MV-4-11 (cell line): ENCODE measurements around the gene MEDAG.

Experiments
- DNase-seq: peaks from one replicate; lab custom pipeline; 2025; lab: John Stamatoyannopoulos, UW

The MEDAG gene

GRCh38 chr13:30872685-30873461 is 33.2 kb upstream of the MEDAG start:
- DNase-seq: peak; percentile 67

DNA sequence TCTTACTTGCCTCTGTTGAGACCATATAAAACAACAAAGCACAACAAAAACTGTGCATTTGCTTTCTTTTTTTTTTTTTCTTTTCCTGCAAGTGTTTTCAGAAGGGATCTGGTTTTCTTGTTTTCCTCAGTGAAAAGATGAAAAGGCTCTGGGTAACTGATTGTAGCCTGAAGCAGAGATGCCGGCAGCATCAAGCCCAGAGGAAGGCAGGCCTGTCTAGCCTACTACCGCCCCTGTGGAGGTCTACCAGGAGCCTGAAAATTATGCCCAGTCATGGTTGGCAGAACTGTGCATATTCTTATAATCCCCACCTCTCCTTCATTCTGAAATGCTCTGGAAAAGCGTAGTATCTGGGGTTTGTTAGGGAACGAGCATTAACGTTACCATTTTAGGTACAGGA is 32.6 kb upstream of the MEDAG start:
- no peak for DNase-seq

DNA sequence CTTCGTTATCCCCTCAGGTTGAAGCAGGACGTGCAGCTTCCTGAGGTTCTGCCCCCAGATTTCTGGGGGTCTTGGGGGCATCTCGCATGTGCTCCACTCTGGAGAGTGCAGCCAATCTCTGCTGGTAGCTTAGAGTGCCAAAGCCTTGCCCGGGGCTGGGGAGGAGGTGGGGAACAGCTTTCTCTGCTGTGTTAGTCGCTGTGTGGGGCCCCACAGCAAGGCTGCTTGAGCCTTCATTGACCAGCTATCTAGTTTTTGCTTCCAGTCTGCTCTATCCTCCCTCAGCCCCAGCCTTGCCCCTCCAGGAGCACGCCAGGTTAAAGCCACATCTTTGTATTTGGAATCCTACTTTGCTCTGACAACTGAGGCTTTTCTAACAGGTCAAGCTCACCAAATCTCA is 32.0 kb upstream of the MEDAG start:
- no peak for DNase-seq

DNA sequence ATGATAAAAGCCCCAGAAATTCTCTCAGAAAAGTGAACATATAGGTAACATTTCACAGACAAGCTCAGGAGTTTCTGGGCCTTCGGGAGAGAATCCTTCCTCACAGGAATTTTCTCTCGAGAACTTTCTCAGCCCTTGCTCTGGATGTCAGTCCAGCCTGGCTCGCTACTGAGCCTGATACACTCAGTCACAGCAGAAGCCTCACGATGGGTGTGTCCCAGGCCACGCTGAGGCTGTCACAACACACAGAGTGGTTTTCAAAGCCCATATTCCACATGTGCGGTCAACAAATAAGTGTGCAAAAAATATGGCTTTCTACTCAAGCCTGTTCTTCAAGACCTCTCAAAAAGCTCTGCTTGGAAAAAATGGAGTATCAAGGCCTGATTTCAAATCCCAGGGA is 31.5 kb upstream of the MEDAG start:
- no peak for DNase-seq

- DNase-seq: no peak
Measured at GRCh38 chr13:30877335-30877734, 28.7 kb upstream of the MEDAG start.

GRCh38 chr13:30880151-30880855 is 25.8 kb upstream of the MEDAG start:
- no peak for DNase-seq

GRCh38 chr13:30880856-30881155 is 25.3 kb upstream of the MEDAG start:
- no peak for DNase-seq

GRCh38 chr13:30881191-30881651 is 24.9 kb upstream of the MEDAG start:
- no peak for DNase-seq

DNA sequence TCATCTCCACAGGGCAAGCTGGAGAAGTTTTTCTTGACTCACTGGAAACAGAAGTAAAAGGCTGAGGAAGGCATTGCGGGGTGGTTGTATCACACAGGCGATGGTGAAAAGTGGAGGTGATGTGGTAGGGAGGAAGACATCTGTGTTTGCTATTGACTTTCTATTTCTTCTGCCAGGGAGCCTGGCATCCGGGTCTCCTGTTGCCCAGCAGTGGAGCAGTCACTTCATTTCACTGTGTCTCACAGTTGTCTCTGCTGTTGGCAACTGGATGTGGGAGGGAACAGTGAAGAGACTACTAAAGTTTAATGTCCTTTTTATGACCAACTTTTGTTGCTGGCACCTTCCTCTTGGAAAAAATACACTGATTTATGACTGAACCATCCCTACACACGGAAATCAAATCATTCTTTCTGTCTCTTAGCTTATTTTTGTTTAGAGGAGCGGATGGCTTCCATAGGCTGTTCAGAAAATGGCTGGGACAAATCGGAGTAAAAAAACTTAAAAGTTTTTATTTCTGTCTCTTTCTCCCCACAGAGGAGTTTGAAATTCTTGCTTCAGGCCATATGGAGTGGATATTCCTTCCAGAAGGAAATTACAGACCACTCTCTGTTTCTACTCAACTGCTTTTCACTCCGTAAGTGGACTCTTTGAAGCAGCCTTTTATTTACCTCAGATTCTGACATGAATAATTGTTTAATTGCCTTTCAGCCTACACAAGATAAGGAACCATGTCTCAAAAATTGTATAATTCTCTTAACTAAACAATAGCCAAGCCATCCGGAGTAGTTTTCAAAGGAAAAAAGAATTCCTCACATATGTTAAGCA is 23.8 kb upstream of the MEDAG start:
- DNase-seq: no peak

DNA sequence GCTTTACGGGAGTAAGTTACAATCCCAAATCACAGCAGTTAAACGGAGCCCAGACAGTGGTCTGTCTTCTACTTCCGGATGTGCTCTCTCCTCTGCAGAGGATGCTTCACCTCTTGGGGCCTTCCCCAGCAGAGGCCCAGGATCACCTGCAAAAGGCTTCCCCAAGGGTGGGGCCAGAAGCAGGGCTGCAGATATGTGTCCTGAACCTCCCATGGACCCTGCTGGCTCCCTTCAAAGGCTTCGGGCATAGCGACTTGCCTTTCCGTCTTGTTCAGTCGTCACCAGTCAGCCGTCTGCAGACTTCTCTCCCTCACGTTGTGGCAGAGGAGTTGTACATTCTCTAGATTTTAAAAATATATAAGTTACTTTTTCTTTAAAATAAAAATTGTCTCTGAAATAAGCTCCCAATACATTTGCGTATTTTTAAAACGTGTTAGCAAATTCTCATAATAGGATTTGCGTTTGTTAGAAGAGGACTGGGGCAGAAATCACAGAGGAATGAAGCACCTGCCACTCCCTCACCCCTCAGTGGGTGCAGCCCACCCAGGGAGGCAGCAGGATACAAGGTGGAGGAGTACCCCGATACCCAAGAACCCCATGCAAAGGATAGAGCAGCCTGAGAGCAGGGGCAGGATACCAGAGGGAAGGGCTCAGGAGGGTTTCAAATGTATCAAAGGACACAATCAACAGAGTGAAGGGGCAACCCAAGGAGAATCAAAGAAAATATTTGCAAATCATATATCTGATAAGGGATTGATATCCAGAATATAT is 22.9 kb upstream of the MEDAG start:
- no peak for DNase-seq

DNA sequence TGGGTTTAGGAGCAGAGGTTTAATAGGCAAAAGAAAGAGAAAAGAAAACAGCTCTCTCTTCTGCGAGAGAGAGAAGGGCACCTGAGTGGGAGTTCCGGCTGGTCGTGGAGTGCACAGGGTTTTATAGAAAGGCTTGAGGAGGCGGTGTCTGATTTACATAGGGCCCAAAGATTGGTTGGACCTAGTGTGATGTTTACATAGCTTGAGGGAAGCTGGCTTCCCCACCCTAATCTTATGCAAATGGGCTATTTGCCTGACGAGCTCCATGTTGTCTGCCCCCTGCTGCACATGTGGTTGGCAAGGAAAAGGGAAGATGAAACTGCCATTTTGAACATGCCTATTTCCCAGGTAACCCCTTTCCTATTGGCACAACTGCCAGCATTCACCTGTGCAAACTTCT is 21.5 kb upstream of the MEDAG start:
- no peak for DNase-seq

DNA sequence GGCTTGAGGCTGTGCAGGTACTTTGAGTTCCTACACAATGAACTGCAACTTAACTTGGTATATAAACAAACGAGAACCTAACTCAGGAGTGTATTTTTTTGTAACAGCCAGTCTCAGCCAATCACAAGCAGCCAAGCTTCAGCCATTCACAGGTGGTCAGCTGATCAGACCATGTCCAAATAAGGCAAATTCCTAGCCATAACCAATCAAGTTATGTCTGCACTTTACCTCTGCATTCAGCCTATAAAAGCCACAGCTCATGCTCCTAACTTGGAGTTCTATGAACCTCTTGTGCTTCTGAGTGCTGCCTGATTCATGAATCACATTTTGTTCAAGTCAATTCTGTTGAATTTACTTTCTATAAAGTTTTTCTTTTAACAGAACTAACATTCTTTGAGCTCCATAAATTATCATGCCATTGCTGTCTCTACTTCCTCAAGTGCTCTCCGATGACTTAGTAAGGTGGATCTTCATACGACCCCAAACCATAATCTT is 16.8 kb upstream of the MEDAG start:
- DNase-seq: no peak

GRCh38 chr13:30892966-30893365 is 13.1 kb upstream of the MEDAG start:
- DNase-seq: no peak

- no peak for DNase-seq
Measured at GRCh38 chr13:30895773-30896172, 10.3 kb upstream of the MEDAG start.

- no peak for DNase-seq
Measured at GRCh38 chr13:30898070-30898469, 8.0 kb upstream of the MEDAG start.

DNA sequence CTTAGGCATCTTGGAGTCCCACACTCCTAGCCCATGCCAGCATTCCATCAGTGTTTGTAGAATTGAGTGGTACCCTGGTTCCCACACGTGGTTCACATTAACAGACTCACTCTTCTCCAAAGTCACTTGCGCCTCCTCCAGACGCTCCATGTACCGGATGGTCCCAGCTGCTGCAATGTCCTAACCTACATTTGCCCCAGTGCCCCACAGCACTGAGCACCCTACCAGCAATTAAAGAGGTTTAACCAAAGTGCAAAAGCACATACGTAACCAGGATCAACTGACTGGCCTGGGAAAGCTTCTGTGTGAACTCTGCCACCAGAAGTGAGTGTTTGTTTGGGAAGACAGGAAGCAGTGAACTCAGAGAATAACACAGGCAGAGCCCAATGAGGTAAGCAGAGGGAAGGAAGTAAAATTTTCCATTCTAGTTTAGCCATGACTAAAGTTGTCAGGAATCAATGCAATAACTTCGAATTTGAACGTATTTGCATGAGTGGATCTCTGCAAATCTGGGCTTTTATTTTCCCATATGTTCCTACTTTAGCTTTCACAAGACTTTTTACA is 7.3 kb upstream of the MEDAG start:
- peak; percentile 7 for DNase-seq

- no peak for DNase-seq
Measured at GRCh38 chr13:30900436-30900835, 5.6 kb upstream of the MEDAG start.

- no peak for DNase-seq
Measured at GRCh38 chr13:30900952-30901749, 4.9 kb upstream of the MEDAG start.

DNA sequence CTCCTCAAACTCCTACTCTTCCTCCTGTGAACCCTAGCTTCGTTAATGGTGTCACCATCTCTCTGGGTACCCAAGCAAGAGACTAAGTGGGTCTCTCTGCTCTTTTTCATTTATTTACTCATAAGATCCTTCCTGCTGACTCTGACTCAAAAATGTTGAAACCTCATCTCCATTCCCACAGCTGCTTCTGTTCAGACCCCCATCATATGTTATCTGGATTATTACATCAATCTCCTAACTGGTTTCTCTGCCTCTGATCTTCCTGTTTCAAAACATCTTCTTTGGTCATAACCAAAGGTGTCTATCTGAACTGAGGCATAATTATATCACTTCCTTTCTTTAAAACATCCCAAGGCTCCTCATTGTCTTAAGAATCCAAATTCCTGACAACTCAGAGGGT is 2.0 kb upstream of the MEDAG start:
- no peak for DNase-seq

DNA sequence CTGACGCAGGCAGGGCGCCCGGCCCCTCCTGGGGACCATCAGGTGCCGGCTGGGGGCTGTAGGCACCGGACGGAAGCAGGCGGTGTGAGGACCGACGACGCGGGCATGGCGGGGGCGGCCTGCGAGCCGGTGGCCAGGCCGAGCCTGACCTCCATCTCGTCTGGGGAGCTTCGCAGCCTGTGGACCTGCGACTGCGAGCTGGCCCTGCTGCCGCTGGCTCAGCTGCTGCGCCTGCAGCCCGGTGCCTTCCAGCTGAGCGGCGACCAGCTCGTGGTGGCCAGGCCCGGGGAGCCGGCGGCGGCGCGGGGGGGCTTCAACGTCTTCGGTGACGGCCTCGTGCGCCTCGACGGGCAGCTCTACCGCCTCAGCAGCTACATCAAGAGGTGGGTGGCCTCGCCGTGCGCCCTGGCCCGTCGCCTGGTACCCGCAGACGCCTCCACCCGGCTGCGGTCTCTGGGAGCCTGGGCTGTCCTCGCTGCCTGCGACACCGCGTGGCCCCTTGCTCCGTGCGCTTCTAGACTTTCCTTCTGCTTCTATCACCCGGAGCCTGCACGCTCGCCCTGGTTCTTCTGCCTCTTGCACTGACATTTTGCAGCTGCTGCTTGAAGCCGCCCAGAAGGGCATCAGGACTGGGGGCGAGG is 460 bp downstream of the MEDAG start:
- no peak for DNase-seq
